NCI-H345 treated with DMSO at 0.1 percent for 48 hours (cell line): Measurements from ENCODE around the gene FCER1G.
A peak's percentile ranks its signal among the peaks of the same experiment; 100 is the strongest.
"Not testable (repeated sequence)": the region's sequence is repeated elsewhere in the genome, so short reads cannot be mapped to it uniquely, and the experiment has no call there.

ENCODE experiments used
- DNase-seq: peaks from one replicate; lab custom pipeline; 2025; ENCODE audit not compliant: unreplicated experiment; lab: John Stamatoyannopoulos, UW

The FCER1G gene

DNA sequence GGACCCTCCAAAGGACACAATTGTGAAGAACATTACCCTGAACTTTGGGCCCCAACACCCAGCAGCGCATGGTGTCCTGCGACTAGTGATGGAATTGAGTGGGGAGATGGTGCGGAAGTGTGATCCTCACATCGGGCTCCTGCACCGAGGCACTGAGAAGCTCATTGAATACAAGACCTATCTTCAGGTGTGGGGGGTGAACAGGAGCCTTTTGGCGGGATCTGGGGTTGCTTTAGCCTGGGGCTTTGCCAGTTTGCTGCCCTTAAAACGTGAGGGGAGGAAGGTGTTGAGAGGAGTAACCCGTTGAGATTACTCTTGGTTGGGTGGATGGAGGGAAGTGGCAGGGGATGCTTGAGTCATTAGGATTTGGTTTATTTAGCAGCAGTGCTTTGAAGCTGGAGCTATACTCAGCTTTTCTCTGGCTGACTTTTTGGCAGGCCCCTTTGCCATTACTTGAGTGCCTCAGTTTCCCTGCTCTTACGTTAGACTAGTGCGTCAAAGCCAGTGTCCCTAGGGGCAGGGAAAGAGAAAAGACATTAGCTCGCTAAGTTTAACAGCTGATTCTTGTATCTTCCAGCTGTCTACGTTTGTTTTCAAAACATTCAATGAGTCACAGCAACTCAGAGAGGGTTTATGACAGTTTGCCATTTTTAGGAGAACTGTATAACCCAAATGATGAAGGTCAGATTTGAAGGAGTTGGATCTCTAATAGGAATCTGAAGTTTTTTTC lies 8.5 kb upstream of the FCER1G start:
- DNase-seq, result no peak

DNA sequence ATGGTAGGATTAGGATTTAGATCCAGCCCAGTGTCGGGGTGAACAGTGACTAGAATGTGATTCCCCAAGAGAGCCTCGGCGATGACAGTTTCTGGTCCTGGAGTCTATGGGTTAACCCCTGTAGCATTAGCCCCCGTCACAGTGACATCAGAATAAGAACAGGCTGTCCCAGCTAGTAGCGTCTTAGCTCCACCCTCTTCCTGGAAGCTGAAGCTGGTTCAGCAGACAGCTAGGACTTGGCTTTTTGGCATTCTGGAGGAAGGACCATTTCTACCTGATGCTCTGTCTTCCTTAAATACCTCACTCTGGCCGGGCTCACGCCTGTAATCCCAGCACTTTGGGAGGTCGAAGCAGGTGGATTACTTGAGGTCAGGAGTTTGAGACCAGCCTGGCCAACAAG lies 7.9 kb upstream of the FCER1G start:
- no peak for DNase-seq

DNA sequence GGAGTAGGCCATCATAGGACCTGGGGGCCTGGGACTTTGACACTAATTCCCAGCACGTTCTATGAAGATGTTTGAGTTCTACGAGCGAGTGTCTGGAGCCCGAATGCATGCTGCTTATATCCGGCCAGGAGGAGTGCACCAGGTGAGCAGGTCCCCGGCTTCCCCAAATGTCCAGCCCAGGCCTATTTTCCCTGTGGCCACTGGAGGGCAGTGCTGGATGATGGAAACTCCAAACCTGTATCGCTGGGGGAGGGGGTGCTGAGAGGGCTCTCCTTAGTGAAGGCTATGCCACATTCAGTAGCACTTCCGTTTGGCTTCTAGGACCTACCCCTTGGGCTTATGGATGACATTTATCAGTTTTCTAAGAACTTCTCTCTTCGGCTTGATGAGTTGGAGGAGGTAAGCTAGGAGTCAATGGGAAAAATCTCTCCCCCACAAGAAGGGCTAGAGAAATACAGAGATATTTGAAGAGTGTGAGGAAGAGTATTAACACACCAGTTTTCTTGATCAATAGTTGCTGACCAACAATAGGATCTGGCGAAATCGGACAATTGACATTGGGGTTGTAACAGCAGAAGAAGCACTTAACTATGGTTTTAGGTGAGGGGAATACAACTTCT lies 5.2 kb upstream of the FCER1G start:
- peak; percentile 41 for DNase-seq

DNA sequence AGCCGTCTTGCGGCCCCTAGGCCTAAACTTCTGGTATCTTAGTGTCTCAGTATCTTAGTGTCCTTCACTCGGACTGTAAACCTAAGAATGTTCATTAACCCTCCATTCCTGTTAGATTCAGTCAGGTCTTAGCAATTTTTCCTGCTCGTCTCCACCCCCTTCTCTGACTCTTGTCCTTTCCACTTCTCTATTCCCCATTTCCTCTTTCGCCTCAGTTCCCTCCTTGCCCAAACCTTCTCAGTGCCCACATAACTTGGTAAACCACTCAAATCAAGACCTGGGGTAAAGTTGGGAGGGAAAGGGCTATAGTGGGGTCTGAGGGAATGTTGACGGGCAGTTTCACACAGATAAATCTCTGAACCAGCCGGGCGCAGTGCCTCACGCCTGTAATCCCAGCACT lies 726 bp upstream of the FCER1G start:
- no peak for DNase-seq

DNA sequence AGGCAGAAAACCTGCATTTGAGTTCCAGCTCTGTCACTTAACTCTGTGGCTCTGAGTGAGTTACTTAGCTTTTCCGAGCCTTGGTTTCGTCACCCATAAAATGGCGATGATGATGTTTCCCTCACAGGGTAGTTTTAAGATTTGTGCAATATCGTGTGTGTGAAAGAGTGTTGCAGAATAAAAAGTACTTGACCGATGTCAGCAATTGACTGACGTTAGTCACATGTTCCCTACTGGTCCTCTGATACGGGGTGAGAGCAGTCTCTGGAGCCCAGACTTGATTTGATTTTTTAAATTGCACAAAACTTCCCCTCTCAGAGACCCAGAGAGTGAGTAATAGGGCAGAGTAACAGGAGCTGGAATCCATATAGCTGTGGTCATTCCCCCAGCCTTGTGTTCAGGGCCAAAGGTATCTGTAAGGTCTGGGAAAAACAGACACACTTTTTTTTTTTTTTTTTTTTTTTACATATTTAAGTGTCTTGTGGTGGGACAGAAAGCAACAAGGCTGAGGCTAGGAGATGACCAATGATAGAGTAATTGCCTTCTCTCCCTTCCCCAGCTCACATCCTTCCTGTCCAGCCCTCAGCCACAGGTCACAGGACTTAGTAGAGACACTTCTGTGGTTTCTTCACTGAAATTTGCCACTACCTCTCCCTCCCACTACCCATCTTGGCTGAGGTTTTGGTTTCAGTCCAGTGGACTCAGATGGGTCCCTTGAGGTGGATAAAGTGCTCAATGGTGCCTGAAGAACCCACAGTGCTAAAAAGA lies 2.0 kb downstream of the FCER1G start:
- DNase-seq, result no peak

DNA sequence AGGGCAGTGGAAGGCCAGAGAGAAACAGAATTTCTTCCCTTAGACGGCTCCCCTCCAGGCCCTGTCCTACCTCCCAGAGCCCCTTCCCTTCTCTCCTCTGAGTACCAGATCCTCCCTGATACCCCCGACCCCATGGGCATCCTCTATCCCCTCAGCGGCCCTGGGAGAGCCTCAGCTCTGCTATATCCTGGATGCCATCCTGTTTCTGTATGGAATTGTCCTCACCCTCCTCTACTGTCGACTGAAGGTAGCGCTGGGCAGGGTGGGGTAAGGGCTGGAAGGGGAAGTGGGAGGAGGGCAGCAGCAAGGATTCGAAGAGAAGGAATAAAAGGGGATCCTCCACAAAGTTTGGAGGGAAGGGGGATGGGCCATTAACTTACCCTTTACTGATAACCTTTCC lies 2.7 kb downstream of the FCER1G start:
- DNase-seq, result no peak

DNA sequence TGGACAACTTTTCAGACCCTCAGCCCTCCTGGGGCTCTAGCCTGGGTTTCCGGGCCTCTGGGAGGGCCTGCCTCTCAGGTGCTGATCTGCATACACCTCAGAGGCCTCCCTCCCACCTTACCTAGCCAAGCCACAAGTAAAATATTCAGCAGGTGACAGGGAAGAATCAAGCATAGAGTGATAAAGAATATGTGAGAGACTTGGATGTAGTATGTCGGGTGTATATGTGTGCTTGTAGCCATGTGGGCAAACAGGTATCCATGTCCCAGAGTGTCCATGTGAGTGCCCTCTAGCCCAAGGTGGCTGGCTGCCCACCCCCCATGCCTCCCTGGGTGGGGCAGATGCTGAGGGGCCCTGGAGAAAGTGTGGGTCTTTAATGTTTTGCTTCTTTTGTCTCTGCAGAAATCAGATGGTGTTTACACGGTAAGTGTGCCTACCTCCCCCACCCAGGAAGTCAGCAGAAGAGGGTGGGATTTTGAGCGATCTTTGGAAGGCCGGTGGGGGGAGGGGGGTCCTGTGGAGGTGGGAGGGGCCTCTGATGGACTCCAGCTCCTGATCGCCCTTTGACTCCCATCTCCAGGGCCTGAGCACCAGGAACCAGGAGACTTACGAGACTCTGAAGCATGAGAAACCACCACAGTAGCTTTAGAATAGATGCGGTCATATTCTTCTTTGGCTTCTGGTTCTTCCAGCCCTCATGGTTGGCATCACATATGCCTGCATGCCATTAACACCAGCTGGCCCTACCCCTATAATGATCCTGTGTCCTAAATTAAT lies 3.4 kb downstream of the FCER1G start:
- no peak for DNase-seq

DNA sequence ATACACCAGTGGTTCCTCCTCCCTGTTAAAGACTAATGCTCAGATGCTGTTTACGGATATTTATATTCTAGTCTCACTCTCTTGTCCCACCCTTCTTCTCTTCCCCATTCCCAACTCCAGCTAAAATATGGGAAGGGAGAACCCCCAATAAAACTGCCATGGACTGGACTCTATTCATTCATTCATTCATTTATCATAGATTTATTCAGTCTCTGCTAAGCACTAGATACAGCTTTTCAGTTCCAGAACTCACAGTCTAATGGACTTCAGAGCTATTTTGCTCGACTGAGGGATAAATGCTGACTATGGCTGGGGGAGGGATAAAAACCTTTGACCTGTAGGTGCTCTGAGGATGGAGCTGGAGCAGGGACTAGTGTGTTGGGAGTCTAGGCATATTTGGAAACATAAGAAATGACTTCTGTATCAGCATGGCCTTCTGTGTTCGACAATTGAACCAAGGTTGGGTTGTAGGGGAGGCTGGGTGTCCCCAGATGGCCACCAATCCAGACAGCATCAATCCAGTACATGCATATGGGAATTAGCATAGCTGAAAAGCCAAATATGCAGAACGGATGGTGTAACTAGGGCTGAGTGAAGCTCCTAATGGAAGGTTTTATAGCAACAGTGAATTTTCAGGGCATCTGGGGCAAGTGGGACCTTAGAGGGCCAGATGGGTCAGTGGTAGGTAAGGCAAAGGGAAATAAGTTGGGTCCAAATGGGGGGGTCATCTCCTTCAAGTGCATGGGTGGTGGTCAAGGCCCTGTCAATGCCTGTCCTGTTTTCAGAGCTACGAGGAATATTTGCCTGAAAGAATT lies 4.2 kb downstream of the FCER1G start:
- no peak for DNase-seq

DNA sequence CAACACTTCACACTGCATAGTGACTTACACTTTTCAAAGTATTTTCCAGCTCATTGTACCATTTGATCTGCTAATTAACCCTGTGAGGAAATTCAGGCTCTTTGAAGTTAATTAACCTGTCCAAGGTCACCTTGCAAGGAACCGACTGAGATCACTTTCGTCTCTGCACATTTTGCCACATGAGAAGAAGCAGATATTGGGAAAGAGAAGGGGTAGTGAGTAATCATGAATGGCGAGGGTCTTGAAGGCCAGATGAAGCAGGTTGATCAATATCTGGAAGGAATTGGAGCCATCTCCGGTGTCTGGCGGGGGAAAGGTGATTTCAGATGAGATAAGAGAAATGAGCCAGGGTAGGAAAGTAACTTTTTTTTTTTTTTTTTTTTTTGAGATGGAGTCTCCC lies 4.9 kb downstream of the FCER1G start:
- DNase-seq, result no peak

DNA sequence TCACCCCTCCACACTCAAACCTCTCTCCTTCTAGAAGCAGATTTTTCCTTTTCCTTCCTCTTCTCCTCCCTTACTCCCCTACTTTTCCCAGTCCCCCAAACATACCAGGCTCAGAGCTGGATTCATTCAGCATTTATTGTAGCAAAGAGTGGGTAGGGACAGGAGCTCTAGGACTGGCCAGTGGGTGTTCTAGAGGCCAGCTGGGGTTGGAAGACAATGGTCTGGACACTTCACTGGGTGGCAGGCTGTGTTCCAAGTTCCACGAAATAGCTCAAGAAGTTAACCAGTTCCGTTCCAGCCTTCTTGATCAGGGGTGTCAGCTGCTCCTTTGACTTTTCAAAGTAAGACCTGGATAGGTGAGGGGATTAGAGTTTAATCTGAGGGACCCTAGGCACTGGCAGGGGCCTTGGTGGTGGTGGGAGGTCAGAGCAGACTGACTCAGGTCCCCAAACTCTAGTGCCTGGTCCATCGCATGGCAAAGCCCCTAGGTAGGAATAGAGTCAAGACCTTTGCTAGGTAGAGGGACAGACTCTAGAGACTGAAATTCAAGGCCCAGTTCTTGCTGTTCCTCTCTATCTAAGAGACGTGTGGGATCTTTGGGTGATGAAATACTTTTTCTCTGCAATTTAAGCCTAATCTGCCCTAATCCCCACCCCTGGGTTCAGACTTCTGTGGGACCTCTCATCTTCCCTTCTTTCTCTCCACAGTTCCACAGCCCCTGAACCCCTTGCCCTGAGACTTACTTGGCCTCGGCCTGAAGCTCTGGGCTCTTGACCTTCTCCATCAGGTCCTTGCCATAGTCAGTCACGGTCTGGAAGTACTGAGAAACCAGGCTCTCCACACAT lies 7.3 kb downstream of the FCER1G start:
- DNase-seq, result no peak

DNA sequence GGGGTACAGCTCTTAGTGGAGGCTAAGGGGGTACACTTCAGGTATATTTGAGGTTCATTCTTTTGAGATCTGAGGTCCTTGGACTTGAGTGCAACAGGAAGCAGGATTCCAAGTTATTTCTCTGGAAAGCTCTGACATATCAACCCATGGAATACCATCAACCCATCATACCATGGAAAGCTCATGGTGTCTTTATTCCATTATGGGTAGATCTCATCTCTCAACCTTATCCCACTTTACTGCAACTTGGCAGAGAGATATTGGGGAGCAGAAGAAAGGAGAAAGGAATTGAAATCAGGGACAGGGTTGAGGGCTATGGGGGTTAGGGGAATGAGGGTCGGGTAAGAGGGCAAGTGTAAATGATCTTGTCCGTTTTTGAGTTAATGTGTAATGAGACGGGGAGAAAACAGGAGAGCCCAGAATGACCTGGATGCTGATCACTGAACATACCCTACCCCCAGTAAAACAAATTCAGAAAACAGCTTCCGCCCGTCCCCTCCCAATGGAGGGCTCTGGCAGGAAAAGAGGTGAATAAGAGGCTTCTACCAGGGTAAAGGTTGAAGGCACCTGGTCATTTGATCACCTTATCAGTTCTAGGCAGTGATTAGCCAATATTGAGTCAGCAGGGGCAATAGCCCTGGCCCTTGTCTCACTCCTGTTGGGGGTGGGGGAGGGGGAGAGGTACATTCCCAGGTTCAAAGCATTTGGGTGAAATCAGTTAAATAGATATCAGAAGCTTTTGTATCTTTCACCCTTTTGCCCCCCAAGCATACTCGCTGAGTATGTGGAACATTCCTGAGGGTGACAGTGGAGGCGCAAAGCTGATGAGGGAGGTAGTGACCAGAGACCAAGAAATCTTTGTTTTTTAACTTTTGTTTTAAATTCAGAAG lies 9.0 kb downstream of the FCER1G start:
- no peak for DNase-seq

DNA sequence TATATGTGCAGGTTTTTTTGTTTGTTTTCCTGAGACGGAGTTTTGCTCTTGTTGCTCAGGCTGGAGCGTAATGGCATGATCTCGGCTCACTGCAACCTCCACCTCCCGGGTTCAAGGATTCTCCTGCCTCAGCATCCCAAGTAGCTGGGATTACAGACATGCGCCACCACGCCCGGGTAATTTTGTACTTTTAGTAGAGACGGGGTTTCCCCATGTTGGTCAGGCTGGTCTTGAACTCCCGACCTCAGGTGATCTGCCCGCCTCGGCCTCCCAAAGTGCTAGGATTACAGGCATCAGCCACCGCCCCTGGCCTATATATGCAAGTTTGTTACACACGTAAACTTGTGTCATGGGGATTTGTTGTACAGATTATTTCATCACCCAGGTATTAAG lies 9.6 kb downstream of the FCER1G start:
- DNase-seq, result not testable (repeated sequence)

DNA sequence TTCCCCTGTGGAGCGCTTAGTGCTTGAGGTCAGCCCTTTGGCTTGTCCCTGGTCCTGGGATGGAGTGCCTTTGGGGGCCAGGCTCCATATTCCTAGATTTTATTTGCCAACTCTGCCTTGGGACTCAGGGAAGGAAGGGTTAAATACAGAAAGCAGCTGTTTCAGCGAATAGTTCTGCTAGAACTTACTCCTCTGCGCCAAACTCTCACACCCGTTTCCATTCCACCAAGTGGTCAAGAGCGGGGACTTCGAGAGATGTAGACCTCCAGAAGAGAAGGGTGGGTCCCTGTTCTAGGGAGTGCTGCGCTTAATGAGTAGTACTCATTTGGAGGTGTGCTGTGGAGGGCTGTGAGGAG lies 10.1 kb downstream of the FCER1G start:
- no peak for DNase-seq

DNA sequence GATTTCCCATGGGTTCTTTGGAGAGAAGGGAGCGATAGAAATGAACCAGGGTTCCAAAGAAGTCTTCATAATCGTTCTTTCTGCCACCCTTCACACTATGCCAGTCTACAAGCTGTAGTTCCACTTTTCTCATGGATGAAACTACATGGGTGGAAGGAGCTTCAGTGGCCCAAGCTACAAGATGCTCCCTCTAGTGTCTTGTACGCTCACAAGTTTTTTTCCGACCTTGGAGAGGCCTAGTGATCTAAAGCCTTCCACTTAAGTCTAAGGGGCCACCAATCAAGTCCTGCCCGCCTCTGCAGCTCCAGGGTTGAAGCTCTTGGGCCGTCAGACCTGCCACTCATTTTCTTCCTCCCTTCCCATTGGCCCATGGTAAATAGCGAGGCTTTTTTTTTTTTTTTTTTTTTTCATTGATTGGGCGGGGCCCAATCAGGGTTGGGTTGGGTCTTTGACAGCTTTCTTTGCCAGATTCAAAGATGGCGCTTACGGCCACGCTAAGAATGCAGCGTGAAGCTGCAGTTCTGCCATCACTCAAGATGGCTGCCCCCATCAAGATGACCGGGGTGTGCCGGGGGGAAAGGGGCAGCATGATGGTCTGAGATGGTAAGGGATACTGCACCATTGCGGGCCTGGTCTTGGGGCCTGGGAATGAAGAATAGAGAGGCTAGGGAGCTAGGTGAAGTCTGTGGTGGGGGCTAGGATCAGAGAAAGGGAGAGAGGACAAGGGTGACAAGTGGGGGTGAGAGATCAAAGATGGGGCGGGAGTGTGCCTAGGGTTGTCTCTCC lies 10.6 kb downstream of the FCER1G start, which contains the start of gene TOMM40L:
Gene TOMM40L, plus strand, starts transcription at position 527 of the 786 bp plus-strand sequence. CDS start 430 bp downstream, outside the sequence.
- DNase-seq, result peak; percentile 85

DNA sequence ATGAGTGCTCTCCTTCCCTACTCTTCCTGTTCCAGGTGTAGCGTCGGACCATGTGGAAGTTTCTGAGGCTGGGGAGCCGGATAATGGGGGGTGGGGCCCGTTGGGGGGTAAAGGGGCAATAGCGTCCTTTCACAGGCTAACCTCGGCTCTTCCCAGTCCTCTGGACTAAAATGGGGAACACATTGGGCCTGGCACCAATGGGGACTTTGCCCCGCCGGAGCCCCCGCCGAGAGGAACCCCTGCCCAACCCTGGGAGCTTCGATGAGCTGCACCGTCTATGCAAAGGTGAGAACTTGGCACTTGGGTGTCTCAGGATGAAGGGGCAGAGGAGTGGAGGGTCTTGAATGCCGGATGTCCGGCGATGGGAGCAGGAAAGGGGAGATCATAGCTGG lies 11.2 kb downstream of the FCER1G start:
- no peak for DNase-seq

DNA sequence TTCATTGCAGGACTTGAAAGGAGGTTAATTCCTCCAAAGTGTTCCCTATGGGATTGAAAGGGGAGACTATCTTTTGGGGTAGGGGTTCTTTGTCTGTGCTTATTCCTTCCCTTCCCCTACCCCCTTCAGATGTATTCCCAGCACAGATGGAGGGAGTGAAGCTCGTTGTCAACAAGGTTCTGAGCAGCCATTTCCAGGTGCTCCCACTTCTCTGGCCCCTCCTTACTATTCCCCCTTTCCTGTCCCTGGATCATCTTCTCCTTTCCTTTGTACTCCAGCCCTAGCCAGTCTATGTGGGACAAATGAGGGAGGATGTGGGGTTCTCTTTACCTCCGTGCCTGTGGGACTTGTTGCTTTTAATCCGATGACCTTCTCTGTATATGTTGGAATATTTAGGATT lies 11.7 kb downstream of the FCER1G start:
- no peak for DNase-seq

DNA sequence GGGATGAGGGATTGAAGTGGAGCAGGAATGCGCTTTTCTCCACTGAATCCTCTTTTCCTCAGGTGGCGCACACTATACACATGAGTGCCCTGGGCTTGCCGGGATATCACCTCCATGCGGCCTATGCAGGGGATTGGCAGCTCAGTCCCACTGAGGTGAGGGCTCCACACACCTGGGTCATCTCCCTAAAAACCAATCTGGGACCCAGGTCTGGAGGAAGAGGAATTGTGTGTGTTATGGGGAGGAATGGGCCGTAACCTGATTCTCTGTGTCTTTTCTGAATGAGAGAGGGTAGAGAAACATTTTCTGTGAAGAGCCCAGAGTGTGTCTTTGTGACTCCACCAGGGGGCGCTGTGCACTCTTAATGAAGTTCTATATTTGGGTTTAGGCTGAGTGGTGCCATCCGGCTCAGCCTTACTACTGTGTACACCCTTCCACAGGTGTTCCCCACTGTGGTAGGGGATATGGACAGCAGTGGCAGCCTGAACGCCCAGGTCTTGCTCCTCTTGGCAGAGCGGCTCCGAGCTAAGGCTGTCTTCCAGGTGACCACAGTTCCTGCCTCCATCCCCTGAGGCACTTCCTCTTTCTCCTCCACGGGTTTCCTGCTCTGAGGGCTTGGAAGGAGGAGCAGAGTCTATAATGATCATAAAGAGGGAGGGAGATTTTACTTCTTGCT lies 12.2 kb downstream of the FCER1G start:
- DNase-seq, result peak; percentile 80
